HK-2 (cell line): Measurements from ENCODE around the gene TOR1B.
A peak's percentile ranks its signal among the peaks of the same experiment; 100 is the strongest.

Source experiments
- DNase-seq: peaks from one replicate; pipeline ENCODE4 v3.0.0-alpha.2; 2018; ENCODE audit not compliant: unreplicated experiment

The TOR1B gene

GRCh38 chr9:129814432-129815223, 11.6 kb downstream of the TOR1B start:
- DNase-seq: no peak

DNA sequence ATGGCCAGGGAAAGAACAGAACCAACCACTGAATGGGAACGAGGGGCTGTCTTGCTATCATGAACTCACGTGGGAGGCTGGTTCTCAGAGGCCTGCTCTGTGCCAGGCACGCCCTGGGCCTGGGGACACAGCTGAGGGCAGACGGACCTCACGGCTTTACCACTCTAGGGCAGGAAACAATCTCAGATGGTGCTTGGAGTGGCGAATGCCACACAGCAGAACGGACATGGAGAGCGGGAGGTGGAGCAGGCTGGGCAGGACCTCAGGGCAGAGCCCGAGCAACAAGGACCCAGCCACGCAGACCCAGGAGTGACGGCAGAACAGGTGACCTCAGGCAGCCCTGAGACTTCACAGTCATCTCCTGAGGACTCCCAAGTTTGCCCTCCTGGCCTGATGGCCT, 12.3 kb downstream of the TOR1B start:
- no peak for DNase-seq

DNA sequence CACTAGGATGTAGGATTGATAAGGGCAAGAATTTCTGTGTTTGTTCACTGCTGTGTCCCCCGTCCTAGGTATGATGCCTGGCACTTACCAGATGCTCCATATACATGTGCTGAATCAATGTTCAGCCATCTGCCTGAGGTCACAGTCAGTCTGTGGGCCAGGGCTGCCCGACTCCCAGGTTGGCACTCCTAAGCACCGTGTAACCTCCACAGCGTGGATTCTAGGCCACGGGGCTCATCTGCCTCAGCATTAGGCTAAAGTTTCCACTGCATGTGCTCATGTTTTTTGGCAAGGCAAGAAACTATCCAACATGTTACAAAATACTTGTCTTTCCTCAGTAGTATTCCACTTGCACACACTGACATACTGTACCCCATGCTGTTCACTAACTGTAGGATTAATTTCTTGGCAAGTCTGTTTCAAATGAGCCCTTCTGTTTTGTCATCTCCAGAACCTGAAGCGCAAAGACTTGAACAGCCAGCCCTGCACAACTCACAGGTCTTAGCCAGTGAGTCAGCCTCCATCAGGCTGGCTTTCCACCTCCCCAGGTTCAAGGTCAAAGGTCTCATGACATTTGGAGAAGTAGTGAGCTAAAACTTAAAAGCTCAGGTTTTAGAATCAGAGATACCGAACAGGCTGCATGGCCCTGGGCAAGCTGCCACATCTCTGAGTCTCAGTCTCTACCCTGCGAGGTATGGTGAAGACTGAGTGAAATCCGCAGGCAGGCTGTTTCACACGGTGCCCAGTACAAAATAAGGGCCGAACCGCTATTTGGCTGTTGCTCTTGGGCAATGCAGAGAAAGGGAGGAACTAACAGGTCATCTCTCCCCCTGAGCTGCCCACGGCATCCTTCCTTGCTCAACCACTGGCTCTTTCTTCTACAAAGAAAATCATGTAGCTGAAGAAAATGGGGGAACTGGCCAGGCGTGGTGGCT, 13.8 kb downstream of the TOR1B start:
- DNase-seq: no peak

DNA sequence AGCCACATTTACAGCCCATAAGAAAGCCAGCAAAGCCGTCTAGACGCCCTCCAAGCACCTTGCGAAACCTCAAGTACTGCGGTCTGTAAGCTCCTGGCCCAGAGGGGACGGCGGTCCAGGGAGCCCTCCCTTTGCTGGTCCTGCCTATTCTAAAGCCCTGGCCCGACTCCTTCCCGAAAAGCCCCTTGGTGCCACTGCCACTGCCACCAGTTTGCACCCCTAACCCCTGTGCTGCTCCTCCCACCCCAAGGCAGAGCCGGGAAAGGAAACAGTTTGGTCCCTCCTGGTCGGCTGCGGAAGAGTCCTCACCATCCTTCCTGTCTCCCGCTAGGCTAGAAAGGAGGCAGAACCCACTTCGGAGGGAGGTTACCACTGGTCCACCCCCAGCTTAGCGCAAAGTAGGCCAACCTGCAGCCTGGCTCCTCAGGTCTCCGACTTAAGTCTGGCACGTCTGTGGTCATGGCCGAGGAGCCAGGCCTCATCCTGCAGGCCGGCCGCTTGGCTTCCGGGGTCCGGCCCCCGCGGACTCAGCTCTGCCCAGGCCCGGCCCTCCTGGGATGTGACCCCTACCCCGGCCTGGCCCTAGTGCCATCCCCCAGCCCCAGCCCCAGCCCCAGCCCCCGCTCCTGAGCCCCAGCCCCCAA, 20.0 kb downstream of the TOR1B start:
- peak; percentile 60 for DNase-seq

GRCh38 chr9:129823542-129823934, 20.6 kb downstream of the TOR1B start:
- no peak for DNase-seq

GRCh38 chr9:129823935-129824601, 21.1 kb downstream of the TOR1B start, which contains the start of gene TOR1A:
Gene TOR1A, minus strand, starts transcription at chr9:129824136. Its CDS starts 51 bp downstream, at chr9:129824085.
- peak; percentile 92 for DNase-seq

- DNase-seq: no peak
Observed at GRCh38 chr9:129826344-129826743, 23.4 kb downstream of the TOR1B start.

DNA sequence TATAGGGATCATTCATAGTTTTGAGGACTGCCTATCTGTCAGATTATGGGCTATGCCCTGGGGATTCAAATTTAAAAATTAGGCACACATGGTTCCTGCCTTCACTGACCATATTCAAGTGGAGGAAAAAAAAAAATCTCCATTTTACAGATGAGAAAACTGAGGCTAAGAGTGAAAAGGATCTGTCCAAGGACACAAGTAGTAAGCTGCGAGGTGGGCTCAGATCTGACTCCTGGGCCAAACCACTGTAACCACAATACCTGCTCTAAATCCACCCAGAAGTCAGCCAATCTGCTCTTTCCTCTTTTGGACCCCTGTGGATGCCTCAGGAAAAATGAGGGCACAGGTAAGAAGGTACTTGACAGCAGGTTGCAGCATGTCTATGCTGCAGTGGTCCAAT, 23.8 kb downstream of the TOR1B start:
- DNase-seq: no peak

- no peak for DNase-seq
Observed at GRCh38 chr9:129828051-129828450, 25.1 kb downstream of the TOR1B start.

- DNase-seq: no peak
Observed at GRCh38 chr9:129828969-129829368, 26.0 kb downstream of the TOR1B start.

DNA sequence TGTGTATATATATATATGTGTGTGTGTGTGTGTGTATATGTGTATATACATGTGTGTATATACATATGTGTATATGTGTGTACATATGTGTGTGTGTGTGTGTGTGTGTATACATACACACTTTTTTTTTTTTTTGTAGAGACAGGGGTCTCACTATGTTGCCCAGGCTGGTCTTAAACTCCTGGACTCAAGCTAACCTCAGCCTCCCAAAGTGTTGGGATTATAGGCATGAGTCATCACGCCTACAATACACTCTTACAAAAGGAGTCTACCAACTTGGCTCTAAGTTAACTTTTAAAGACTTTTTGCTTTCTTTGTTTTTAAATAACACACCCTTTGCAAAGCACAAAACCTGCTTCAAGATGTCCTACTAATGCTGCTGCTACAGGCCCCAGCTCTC, 30.0 kb downstream of the TOR1B start:
- DNase-seq: no peak

GRCh38 chr9:129834489-129835127, 31.6 kb downstream of the TOR1B start:
- DNase-seq: peak; percentile 31

- DNase-seq: peak; percentile 96
Observed at GRCh38 chr9:129835128-129835859, 32.3 kb downstream of the TOR1B start, which contains the start of the genes C9orf78 and USP20. Gene C9orf78, minus strand, starts transcription at chr9:129835275. Its CDS starts 54 bp downstream, at chr9:129835221. Gene USP20, plus strand, starts transcription at chr9:129835458. Its CDS starts 17,098 bp downstream, at chr9:129852556.

DNA sequence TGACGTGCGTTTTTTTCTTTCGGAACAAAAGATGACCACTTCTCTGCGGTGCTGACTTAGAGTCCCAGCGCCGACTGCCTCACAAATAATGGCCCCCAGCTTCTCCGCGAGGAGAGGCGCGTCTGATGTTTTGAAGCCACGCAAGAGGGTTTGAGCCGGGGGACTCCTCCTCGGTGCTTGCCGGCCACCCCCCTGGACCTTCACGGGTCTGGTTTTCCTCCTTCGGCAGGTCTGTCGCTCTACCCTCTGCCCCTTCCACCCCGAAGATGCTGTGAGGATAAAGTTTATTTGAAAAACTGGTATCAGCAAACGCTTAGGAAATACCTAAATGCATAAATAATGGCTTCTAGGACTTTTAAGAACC, 32.9 kb downstream of the TOR1B start:
- no peak for DNase-seq

- no peak for DNase-seq
Observed at GRCh38 chr9:129836311-129837007, 33.5 kb downstream of the TOR1B start.

- peak; percentile 54 for DNase-seq
Observed at GRCh38 chr9:129838707-129839259, 35.8 kb downstream of the TOR1B start.

DNA sequence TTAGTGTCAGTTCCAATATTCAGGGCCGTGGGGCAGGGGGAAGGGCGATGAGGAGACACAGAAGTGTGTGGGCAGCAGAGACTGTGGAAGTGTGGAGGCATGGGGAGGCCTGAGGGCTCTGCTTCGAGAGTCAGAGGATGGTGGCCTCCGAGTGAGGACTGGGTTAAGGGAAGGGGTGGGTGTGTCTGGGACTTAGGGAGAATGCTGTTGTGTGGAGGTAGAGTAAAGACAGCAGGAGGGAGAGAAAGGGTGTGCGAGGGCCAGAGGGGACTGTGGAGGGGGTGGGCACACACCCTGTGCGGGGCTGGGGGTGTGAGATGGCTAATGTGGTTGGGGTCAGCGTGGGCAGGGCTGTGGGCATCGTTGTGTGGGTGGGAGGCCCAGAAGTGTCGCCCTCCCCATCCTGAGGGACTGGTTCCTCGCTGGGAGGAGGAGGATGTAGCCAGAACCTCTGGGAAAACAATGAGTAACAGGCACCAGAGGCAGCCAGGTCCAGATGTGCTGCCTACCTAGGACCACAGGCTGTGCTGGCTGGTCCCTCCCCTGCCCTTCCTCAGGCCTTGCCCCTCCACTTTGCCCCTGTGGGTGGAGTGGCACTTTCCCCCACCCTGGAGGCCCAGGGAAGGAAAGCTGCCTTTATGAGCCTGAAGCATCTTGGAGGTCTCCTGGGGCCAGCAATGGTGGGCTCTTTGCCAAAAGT, 36.5 kb downstream of the TOR1B start:
- DNase-seq: no peak

DNA sequence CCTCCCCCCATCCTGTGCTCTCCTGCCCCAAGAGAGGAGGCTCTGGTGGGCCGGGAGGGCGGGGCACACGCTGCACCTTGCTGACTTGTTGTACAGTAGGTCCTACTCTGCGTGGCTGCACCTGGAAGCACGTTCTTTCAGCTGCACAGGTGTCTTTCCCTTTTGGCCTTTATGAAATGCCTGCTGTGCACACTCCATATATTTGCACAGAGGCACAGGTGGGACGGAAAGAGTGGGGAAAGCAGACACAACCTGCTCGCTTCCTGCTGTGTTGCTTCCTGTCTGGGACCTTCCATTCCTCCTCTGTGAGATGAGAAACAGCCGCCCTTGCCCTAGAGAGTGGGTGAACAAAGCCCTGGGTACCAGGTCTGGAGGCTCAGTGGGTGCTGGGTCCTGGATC, 37.0 kb downstream of the TOR1B start:
- no peak for DNase-seq

- DNase-seq: no peak
Observed at GRCh38 chr9:129841071-129841470, 38.1 kb downstream of the TOR1B start.
